ENCODE measurements around the gene SUSD6.

DNA sequence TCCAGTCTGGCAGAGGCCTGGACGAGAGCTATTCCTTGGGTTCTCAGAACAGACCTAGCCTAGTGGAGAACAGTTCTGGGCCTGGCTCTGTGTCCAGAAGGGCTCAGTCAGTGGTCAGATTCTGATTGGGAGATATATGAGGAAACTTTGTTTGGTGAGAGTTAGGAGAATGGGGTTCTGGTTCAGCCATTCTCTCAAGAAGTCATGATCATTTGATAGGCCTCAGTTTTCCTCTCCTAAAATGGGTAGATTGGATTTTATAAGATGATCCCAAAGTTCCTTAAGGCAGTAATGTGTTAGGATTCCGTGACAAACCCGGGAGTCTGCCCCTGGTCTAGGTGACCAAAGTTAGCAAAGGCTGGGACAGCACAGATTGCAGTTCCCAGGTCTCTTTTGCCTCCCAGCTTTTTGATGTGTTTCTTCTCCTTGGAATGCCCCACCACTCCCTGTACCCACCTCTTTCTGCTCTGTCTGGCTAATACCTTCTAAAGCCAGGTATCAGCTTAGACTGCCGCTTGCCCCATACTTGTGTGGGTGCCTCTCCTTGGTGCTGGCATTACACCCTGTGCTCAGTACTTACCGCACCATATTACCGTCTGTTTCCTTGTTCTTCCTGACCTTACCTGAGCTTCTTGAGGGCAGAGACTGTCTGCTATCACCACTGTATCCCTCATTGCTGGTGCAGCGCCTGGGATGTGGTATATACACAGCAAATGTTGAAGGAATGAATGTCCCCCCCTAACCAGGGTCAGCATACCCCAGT lies 25.5 kb downstream of the SUSD6 start:
- no peak for TF ChIP-seq POLR2A (IDR thresholded peaks at IDR 0.05)
- TF ChIP-seq, protein P1, sequence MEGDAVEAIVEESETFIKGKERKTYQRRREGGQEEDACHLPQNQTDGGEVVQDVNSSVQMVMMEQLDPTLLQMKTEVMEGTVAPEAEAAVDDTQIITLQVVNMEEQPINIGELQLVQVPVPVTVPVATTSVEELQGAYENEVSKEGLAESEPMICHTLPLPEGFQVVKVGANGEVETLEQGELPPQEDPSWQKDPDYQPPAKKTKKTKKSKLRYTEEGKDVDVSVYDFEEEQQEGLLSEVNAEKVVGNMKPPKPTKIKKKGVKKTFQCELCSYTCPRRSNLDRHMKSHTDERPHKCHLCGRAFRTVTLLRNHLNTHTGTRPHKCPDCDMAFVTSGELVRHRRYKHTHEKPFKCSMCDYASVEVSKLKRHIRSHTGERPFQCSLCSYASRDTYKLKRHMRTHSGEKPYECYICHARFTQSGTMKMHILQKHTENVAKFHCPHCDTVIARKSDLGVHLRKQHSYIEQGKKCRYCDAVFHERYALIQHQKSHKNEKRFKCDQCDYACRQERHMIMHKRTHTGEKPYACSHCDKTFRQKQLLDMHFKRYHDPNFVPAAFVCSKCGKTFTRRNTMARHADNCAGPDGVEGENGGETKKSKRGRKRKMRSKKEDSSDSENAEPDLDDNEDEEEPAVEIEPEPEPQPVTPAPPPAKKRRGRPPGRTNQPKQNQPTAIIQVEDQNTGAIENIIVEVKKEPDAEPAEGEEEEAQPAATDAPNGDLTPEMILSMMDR (IDR thresholded peaks at IDR 0.05), result no peak
